IPS-15b (cell line): Measurements from ENCODE around the gene LRP2BP.

Experiments
- H3K27me3 ChIP-seq: one replicate; pipeline ENCODE4 v1.6.1; 2013; ENCODE audit warnings: low read length; ENCODE audit not compliant: control insufficient read depth, insufficient read depth
- H3K36me3 ChIP-seq: one replicate; pipeline ENCODE4 v1.6.1; 2013; ENCODE audit warnings: low read length; ENCODE audit not compliant: control insufficient read depth, insufficient read depth
- H3K4me1 ChIP-seq: one replicate; pipeline ENCODE4 v1.6.1; 2013; ENCODE audit warnings: mild to moderate bottlenecking, low read length; ENCODE audit not compliant: control insufficient read depth, insufficient read depth
- H3K4me3 ChIP-seq: one replicate; pipeline ENCODE4 v1.5.1; 2013; ENCODE audit warnings: low read depth, low read length
- H3K9ac ChIP-seq: one replicate; pipeline ENCODE4 v1.6.1; 2013; ENCODE audit warnings: low read depth, mild to moderate bottlenecking, low read length
- H3K9me3 ChIP-seq: one replicate; pipeline ENCODE4 v1.6.1; 2013; ENCODE audit warnings: mild to moderate bottlenecking, low read length; ENCODE audit not compliant: control insufficient read depth, insufficient read depth

Gene LRP2BP

GRCh38 chr4:185412412-185412811, 16.7 kb upstream of the LRP2BP start:
- no peak overlapping the region for H3K4me3 ChIP-seq
- H3K9me3 ChIP-seq, result peaks cover 4% of the 10 kb centered on the region
- H3K9ac ChIP-seq, result no peak overlapping the region
- no peaks in the 10 kb centered on the region for H3K27me3 ChIP-seq
- H3K4me1 ChIP-seq, result no peaks in the 10 kb centered on the region
- peaks cover 2% of the 10 kb centered on the region for H3K36me3 ChIP-seq

GRCh38 chr4:185411849-185412248, 16.1 kb upstream of the LRP2BP start:
- no peaks in the 10 kb centered on the region for H3K27me3 ChIP-seq
- H3K4me1 ChIP-seq, result no peaks in the 10 kb centered on the region
- H3K9ac ChIP-seq, result no peak overlapping the region
- H3K36me3 ChIP-seq, result no peaks in the 10 kb centered on the region
- no peak overlapping the region for H3K4me3 ChIP-seq
- H3K9me3 ChIP-seq, result peaks cover 4% of the 10 kb centered on the region

GRCh38 chr4:185408432-185408831, 12.7 kb upstream of the LRP2BP start:
- Histone ChIP-seq H3K36me3 (no peaks in the 10 kb centered on the region), H3K4me1 (no peaks in the 10 kb centered on the region), H3K27me3 (no peaks in the 10 kb centered on the region), H3K4me3 (no peak overlapping the region), H3K9ac (no peak overlapping the region), H3K9me3 (peaks cover 4% of the 10 kb centered on the region)

- H3K9ac ChIP-seq, result no peak overlapping the region
- peaks cover 4% of the 10 kb centered on the region for H3K9me3 ChIP-seq
- no peaks in the 10 kb centered on the region for H3K27me3 ChIP-seq
- H3K4me3 ChIP-seq, result no peak overlapping the region
- no peaks in the 10 kb centered on the region for H3K4me1 ChIP-seq
- H3K36me3 ChIP-seq, result no peaks in the 10 kb centered on the region
Measured at GRCh38 chr4:185405296-185405999, 9.7 kb upstream of the LRP2BP start.

- Histone ChIP-seq H3K9me3 (no peaks in the 10 kb centered on the region), H3K9ac (no peak overlapping the region), H3K27me3 (no peaks in the 10 kb centered on the region), H3K36me3 (peaks cover 3% of the 10 kb centered on the region), H3K4me1 (no peaks in the 10 kb centered on the region), H3K4me3 (no peak overlapping the region)
Measured at GRCh38 chr4:185404031-185404430, 8.3 kb upstream of the LRP2BP start.

GRCh38 chr4:185399466-185399865, 3.7 kb upstream of the LRP2BP start:
- Histone ChIP-seq H3K36me3 (peaks cover 3% of the 10 kb centered on the region), H3K4me3 (no peak overlapping the region), H3K9me3 (no peaks in the 10 kb centered on the region), H3K27me3 (no peaks in the 10 kb centered on the region), H3K4me1 (peaks cover 6% of the 10 kb centered on the region), H3K9ac (no peak overlapping the region)

GRCh38 chr4:185398618-185399017, 2.9 kb upstream of the LRP2BP start:
- no peak overlapping the region for H3K9ac ChIP-seq
- H3K27me3 ChIP-seq, result no peaks in the 10 kb centered on the region
- peaks cover 3% of the 10 kb centered on the region for H3K36me3 ChIP-seq
- H3K9me3 ChIP-seq, result no peaks in the 10 kb centered on the region
- peaks cover 6% of the 10 kb centered on the region for H3K4me1 ChIP-seq
- no peak overlapping the region for H3K4me3 ChIP-seq

- H3K27me3 ChIP-seq, result no peaks in the 10 kb centered on the region
- no peak within 1 kb of the TSS for H3K9ac ChIP-seq
- no peaks in the 10 kb centered on the region for H3K9me3 ChIP-seq
- H3K36me3 ChIP-seq, result peaks cover 3% of the 10 kb centered on the region
- peaks cover 6% of the 10 kb centered on the region for H3K4me1 ChIP-seq
- H3K4me3 ChIP-seq, result peak within 1 kb of the TSS; percentile 82
Measured at GRCh38 chr4:185396724-185397385, 1.1 kb upstream of the LRP2BP start, which contains the start of gene ANKRD37. TSS of gene ANKRD37 (plus strand) at chr4:185396841. CDS start at chr4:185396924, 83 bp downstream.

GRCh38 chr4:185395956-185396723, 416 bp upstream of the LRP2BP start:
- Histone ChIP-seq H3K4me3 (peak overlapping the region; percentile 82), H3K9ac (no peak overlapping the region), H3K4me1 (peaks cover 6% of the 10 kb centered on the region), H3K9me3 (no peaks in the 10 kb centered on the region), H3K36me3 (peaks cover 3% of the 10 kb centered on the region), H3K27me3 (no peaks in the 10 kb centered on the region)

- Histone ChIP-seq H3K9ac (no peak overlapping the region), H3K36me3 (no peaks in the 10 kb centered on the region), H3K9me3 (no peaks in the 10 kb centered on the region), H3K4me1 (peaks cover 6% of the 10 kb centered on the region), H3K4me3 (no peak overlapping the region), H3K27me3 (no peaks in the 10 kb centered on the region)
Measured at GRCh38 chr4:185394568-185395237, 1.0 kb downstream of the LRP2BP start.

GRCh38 chr4:185392156-185392555, 3.6 kb downstream of the LRP2BP start:
- H3K4me3 ChIP-seq, result no peak overlapping the region
- H3K9ac ChIP-seq, result no peak overlapping the region
- H3K9me3 ChIP-seq, result no peaks in the 10 kb centered on the region
- H3K4me1 ChIP-seq, result peaks cover 5% of the 10 kb centered on the region
- no peaks in the 10 kb centered on the region for H3K36me3 ChIP-seq
- no peaks in the 10 kb centered on the region for H3K27me3 ChIP-seq
